ENCODE measurements around the gene HELT.
"Not testable (repeated sequence)": the region's sequence is repeated elsewhere in the genome, so short reads cannot be mapped to it uniquely, and the experiment has no call there.

The HELT gene

GRCh38 chr4:184992422-184992821 lies 25.9 kb upstream of the HELT start:
- Mint-ChIP-seq H3K4me3 (no peak overlapping the region), H3K27ac (no peak overlapping the region), H3K36me3 (no peaks in the 10 kb centered on the region)

GRCh38 chr4:184993247-184993646 lies 25.0 kb upstream of the HELT start:
- Mint-ChIP-seq H3K4me1 (no peaks in the 10 kb centered on the region), H3K36me3 (no peaks in the 10 kb centered on the region), H3K27ac (no peak overlapping the region), H3K4me3 (no peak overlapping the region), H3K9me3 (no peaks in the 10 kb centered on the region)
- ATAC-seq (no peak), DNase-seq (ENCODE audit: low spot score in 2 of 2) (no peak)

More at GRCh38 chr4:184992422-184992821, 25.9 kb upstream of the HELT start:
- Mint-ChIP-seq H3K4me1 (no peaks in the 10 kb centered on the region), H3K9me3 (no peaks in the 10 kb centered on the region)
- DNase-seq (ENCODE audit: low spot score in 2 of 2), result no peak
- ATAC-seq, result no peak

- no peak for DNase-seq (ENCODE audit: low spot score in 2 of 2)
- Mint-ChIP-seq H3K4me3 (no peak overlapping the region), H3K27ac (no peak overlapping the region), H3K36me3 (no peaks in the 10 kb centered on the region), H3K9me3 (no peaks in the 10 kb centered on the region), H3K4me1 (no peaks in the 10 kb centered on the region)
- ATAC-seq, result no peak
Observed at GRCh38 chr4:184994010-184994622, 24.2 kb upstream of the HELT start.

- ATAC-seq (no peak), DNase-seq (ENCODE audit: low spot score in 2 of 2) (no peak)
- Mint-ChIP-seq H3K9me3 (no peaks in the 10 kb centered on the region), H3K4me1 (no peaks in the 10 kb centered on the region), H3K4me3 (no peak overlapping the region), H3K36me3 (no peaks in the 10 kb centered on the region), H3K27ac (no peak overlapping the region)
Observed at GRCh38 chr4:184994623-184995010, 23.7 kb upstream of the HELT start.

- not testable (repeated sequence) for H3K4me3 Mint-ChIP-seq; DNase-seq (ENCODE audit: low spot score in 2 of 2); H3K36me3 Mint-ChIP-seq; ATAC-seq; H3K27ac Mint-ChIP-seq; H3K4me1 Mint-ChIP-seq; H3K9me3 Mint-ChIP-seq
Observed at GRCh38 chr4:184997656-184998055, 20.6 kb upstream of the HELT start.

GRCh38 chr4:185002784-185003183 lies 15.5 kb upstream of the HELT start:
- Mint-ChIP-seq H3K36me3 (no peaks in the 10 kb centered on the region), H3K27ac (no peak overlapping the region), H3K4me3 (no peak overlapping the region), H3K9me3 (no peaks in the 10 kb centered on the region), H3K4me1 (peaks cover 7% of the 10 kb centered on the region)
- ATAC-seq (no peak), DNase-seq (ENCODE audit: low spot score in 2 of 2) (no peak)

GRCh38 chr4:185003596-185004351 lies 14.5 kb upstream of the HELT start:
- peaks cover 7% of the 10 kb centered on the region for H3K4me1 Mint-ChIP-seq
- no peak overlapping the region for H3K4me3 Mint-ChIP-seq
- DNase-seq (ENCODE audit: low spot score in 2 of 2), result no peak
- no peaks in the 10 kb centered on the region for H3K9me3 Mint-ChIP-seq
- H3K27ac Mint-ChIP-seq, result no peak overlapping the region
- no peak for ATAC-seq
- H3K36me3 Mint-ChIP-seq, result no peaks in the 10 kb centered on the region

- peaks cover 7% of the 10 kb centered on the region for H3K4me1 Mint-ChIP-seq
- H3K9me3 Mint-ChIP-seq, result no peaks in the 10 kb centered on the region
- no peak for DNase-seq (ENCODE audit: low spot score in 2 of 2)
- no peaks in the 10 kb centered on the region for H3K36me3 Mint-ChIP-seq
- H3K27ac Mint-ChIP-seq, result no peak overlapping the region
- ATAC-seq, result peak; percentile 58
- peak overlapping the region; percentile 55 for H3K4me3 Mint-ChIP-seq
Observed at GRCh38 chr4:185004562-185005218, 13.6 kb upstream of the HELT start.

GRCh38 chr4:185005219-185005819 lies 13.0 kb upstream of the HELT start:
- Mint-ChIP-seq H3K4me3 (peak overlapping the region; percentile 55), H3K27ac (no peak overlapping the region), H3K4me1 (peaks cover 7% of the 10 kb centered on the region), H3K9me3 (no peaks in the 10 kb centered on the region), H3K36me3 (no peaks in the 10 kb centered on the region)
- DNase-seq (ENCODE audit: low spot score in 2 of 2) (peak; percentile 74 to 87), ATAC-seq (peak; percentile 89)

GRCh38 chr4:185011408-185011807 lies 6.9 kb upstream of the HELT start:
- Mint-ChIP-seq H3K4me1 (no peaks in the 10 kb centered on the region), H3K9me3 (no peaks in the 10 kb centered on the region), H3K27ac (no peak overlapping the region), H3K36me3 (no peaks in the 10 kb centered on the region), H3K4me3 (no peak overlapping the region)
- DNase-seq (ENCODE audit: low spot score in 2 of 2) (no peak), ATAC-seq (no peak)

- peaks cover 7% of the 10 kb centered on the region for H3K4me1 Mint-ChIP-seq
- H3K36me3 Mint-ChIP-seq, result no peaks in the 10 kb centered on the region
- ATAC-seq (peak; percentile 43), DNase-seq (ENCODE audit: low spot score in 2 of 2) (no peak)
- H3K9me3 Mint-ChIP-seq, result no peaks in the 10 kb centered on the region
- no peak overlapping the region for H3K27ac Mint-ChIP-seq
- no peak overlapping the region for H3K4me3 Mint-ChIP-seq
Observed at GRCh38 chr4:185013417-185014125, 4.7 kb upstream of the HELT start.

- no peak overlapping the region for H3K4me3 Mint-ChIP-seq
- no peaks in the 10 kb centered on the region for H3K36me3 Mint-ChIP-seq
- H3K27ac Mint-ChIP-seq, result no peak overlapping the region
- H3K4me1 Mint-ChIP-seq, result peaks cover 10% of the 10 kb centered on the region
- no peaks in the 10 kb centered on the region for H3K9me3 Mint-ChIP-seq
- ATAC-seq (no peak), DNase-seq (ENCODE audit: low spot score in 2 of 2) (no peak)
Observed at GRCh38 chr4:185015108-185015507, 3.2 kb upstream of the HELT start.

- H3K27ac Mint-ChIP-seq, result no peak overlapping the region
- no peaks in the 10 kb centered on the region for H3K9me3 Mint-ChIP-seq
- H3K36me3 Mint-ChIP-seq, result no peaks in the 10 kb centered on the region
- no peak overlapping the region for H3K4me3 Mint-ChIP-seq
- H3K4me1 Mint-ChIP-seq, result peaks cover 14% of the 10 kb centered on the region
- ATAC-seq (no peak), DNase-seq (ENCODE audit: low spot score in 2 of 2) (no peak)
Observed at GRCh38 chr4:185016101-185016940, 2.0 kb upstream of the HELT start.

- Mint-ChIP-seq H3K9me3 (no peaks in the 10 kb centered on the region), H3K36me3 (no peaks in the 10 kb centered on the region), H3K4me3 (no peak overlapping the region), H3K27ac (no peak overlapping the region), H3K4me1 (peaks cover 14% of the 10 kb centered on the region)
- no peak for DNase-seq (ENCODE audit: low spot score in 2 of 2)
- no peak for ATAC-seq
Observed at GRCh38 chr4:185016946-185017758, 1.1 kb upstream of the HELT start.
